ENCODE data around the gene MAGEA4.

- TF ChIP-seq CTCF (IDR thresholded peaks at IDR 0.05; ENCODE audit: low read depth, low read length): no peak
- TF ChIP-seq MYC (IDR thresholded peaks at IDR 0.05; ENCODE audit: low read depth, low read length): no peak
Measured at GRCh38 chrX:151904989-151905388, 7.7 kb upstream of the MAGEA4 start.

Data from NB4 (cell line).